T-cell (primary cell): ENCODE data around the gene LYPD3. TPM values are rescaled to one million over a fixed set of nuclear protein-coding genes. Genes with fewer than 3 reads are reported as not detected.

Source experiments
- ATAC-seq, 4 experiments: fragments of 200-7000 bp in 3 of 4; fragments of 150-1000 bp in 1 of 4; cut with Tn5 transposase; replicated peaks in 1 of 4; 1 replicate in 3 of 4; 2 replicates in 1 of 4; pipeline ENCODE4 v1.10.0; 2021; ENCODE audit warnings: moderate library complexity in 3 of 4, mild to moderate bottlenecking in 2 of 4, moderate number of reproducible peaks in 1 of 4
- CTCF ChIA-PET, 2 donors: fragments of 300-600 bp; sonication (Branson Sonifier 250); formaldehyde crosslinking; loops; one replicate each; lab custom pipeline; 2022; ENCODE audit warnings: antibody characterized with exemption in 2 of 2; lab: Charles Lee
- POLR2A ChIA-PET, 2 donors: fragments of 300-600 bp; sonication (Branson Sonifier 250); formaldehyde crosslinking; loops; one replicate each; lab custom pipeline; 2022; ENCODE audit warnings: antibody characterized with exemption in 2 of 2; lab: Charles Lee
- DNase-seq, 35 experiments: peaks; one replicate each; pipeline versions ENCODE4 v3.0.0 to v3.0.0-alpha.2; 2013 to 2023
- H3K27ac ChIP-seq: one replicate; pipeline ENCODE4 v1.5.1; 2013; ENCODE audit warnings: low read length
- H3K27me3 ChIP-seq, 2 experiments: replicated peaks in 1 of 2; 1 replicate in 1 of 2; 2 replicates in 1 of 2; pipeline versions ENCODE4 v1.6.1 to v1.7.0; 2013; ENCODE audit warnings: low read length in 1 of 2, mixed read lengths in 1 of 2; ENCODE audit not compliant: control insufficient read depth in 2 of 2, insufficient read depth in 2 of 2; ENCODE audit errors: extremely low read depth in 1 of 2
- H3K36me3 ChIP-seq, 2 donors: 1 replicate in 1 of 2; 2 replicates in 1 of 2; pipeline versions ENCODE4 v1.6.1 to v1.7.0; 2013; ENCODE audit warnings: low read length in 1 of 2; ENCODE audit not compliant: control insufficient read depth in 2 of 2, insufficient read depth in 1 of 2; ENCODE audit errors: extremely low read depth in 1 of 2
- H3K4me1 ChIP-seq, 2 experiments: 1 replicate in 1 of 2; 2 replicates in 1 of 2; pipeline versions ENCODE4 v1.6.1 to v1.7.0; 2013; ENCODE audit warnings: low read length in 2 of 2, mixed read lengths in 1 of 2; ENCODE audit not compliant: insufficient read depth in 2 of 2, control insufficient read depth in 1 of 2; ENCODE audit errors: extremely low read depth in 1 of 2
- H3K4me3 ChIP-seq, 2 donors: 1 replicate in 1 of 2; 2 replicates in 1 of 2; pipeline versions ENCODE4 v1.5.1 to v1.7.0; 2013; ENCODE audit warnings: mild to moderate bottlenecking in 2 of 2, low read length in 1 of 2, moderate library complexity in 1 of 2; ENCODE audit not compliant: control insufficient read depth in 1 of 2; ENCODE audit errors: extremely low read depth in 1 of 2
- H3K9me3 ChIP-seq: 2 replicates; pipeline ENCODE4 v1.7.0; 2013
- H3K27ac Mint-ChIP-seq, 2 donors: one replicate each; pipeline ENCODE4 v1.8.0; 2020 to 2021; ENCODE audit warnings: mild to moderate bottlenecking in 2 of 2, mixed read lengths in 2 of 2
- H3K27me3 Mint-ChIP-seq, 2 donors: one replicate each; pipeline ENCODE4 v1.8.0; 2021 to 2022; ENCODE audit warnings: mixed read lengths in 2 of 2
- H3K36me3 Mint-ChIP-seq: one replicate; pipeline ENCODE4 v1.8.0; 2021; ENCODE audit warnings: mixed read lengths
- H3K4me1 Mint-ChIP-seq, 3 donors: one replicate each; pipeline ENCODE4 v1.8.0; 2020 to 2022; ENCODE audit warnings: mixed read lengths in 3 of 3, mild to moderate bottlenecking in 1 of 3
- H3K4me3 Mint-ChIP-seq, 3 donors: one replicate each; pipeline ENCODE4 v1.8.0; 2020 to 2022; ENCODE audit warnings: mild to moderate bottlenecking in 3 of 3, mixed read lengths in 3 of 3, moderate library complexity in 3 of 3
- H3K9me3 Mint-ChIP-seq, 3 donors: one replicate each; pipeline ENCODE4 v1.8.0; 2020 to 2022; ENCODE audit warnings: mixed read lengths in 3 of 3
- whole genome bisulfite sequencing: methylation state at CpG from one replicate; pipeline ENCODE4 v1.1.5; 2013; ENCODE audit warnings: missing lambda C conversion rate; ENCODE audit not compliant: insufficient coverage; 5-methylcytosine and 5-hydroxymethylcytosine counted together
- total RNA-seq, 35 experiments: library from RNA in 6 of 35; stranded (reverse) in 6 of 35; fragments of 120-200 nt in 1 of 35; gene quantifications; one replicate each; pipeline versions ENCODE4 v1.2.1 to v1.2.4 and lab custom pipeline; 2013 to 2026

LYPD3 gene
- total RNA-seq, 5 donors from 2014 or later (not counting 1 experiment from before 2014, with no cell fraction given), result 2.8 to 24.0 (median 4.6) TPM

- ATAC-seq, result no peak
- no peaks in the 10 kb centered on the region for H3K27me3 Mint-ChIP-seq
- Histone ChIP-seq H3K36me3 (peaks cover 13 to 14% of the 10 kb centered on the region in 2 donors), H3K4me3 (no peak overlapping the region), H3K27ac (no peak overlapping the region), H3K27me3 (no peaks in the 10 kb centered on the region), H3K9me3 (no peaks in the 10 kb centered on the region), H3K4me1 (peaks cover 2 to 34% of the 10 kb centered on the region in 2 experiments)
- H3K4me1 Mint-ChIP-seq, result peaks cover 42 to 47% (median 47%) of the 10 kb centered on the region in 3 donors
- peak overlapping the region in 1 of 2 donors; percentile 58 for H3K27ac Mint-ChIP-seq
- H3K36me3 Mint-ChIP-seq, result peaks cover 22% of the 10 kb centered on the region
- no peaks in the 10 kb centered on the region for H3K9me3 Mint-ChIP-seq
- DNase-seq, result no peak
- peak overlapping the region in 1 of 3 donors; percentile 88 for H3K4me3 Mint-ChIP-seq
- CTCF ChIA-PET, result interaction anchor here (0.6 kb wide), 3 partner anchors 71 to 1008 kb away, joined by 3 to 8 read pairs (median 3); no protein-coding TSS in a partner anchor
- POLR2A ChIA-PET, result interaction anchor here (0.6 to 0.8 kb wide), 6 partner anchors 10 to 82 kb away, joined by 3 to 6 read pairs (median 4); no protein-coding TSS in a partner anchor
- WGBS, result 97% methylated on average over 23 of the region's 43 CpGs
Measured at GRCh38 chr19:43501661-43502418, 36.4 kb upstream of the LYPD3 start.

GRCh38 chr19:43499042-43499441, 33.6 kb upstream of the LYPD3 start:
- no peak overlapping the region for H3K4me3 Mint-ChIP-seq
- Histone ChIP-seq H3K4me3 (no peak overlapping the region), H3K27ac (no peak overlapping the region), H3K27me3 (no peaks in the 10 kb centered on the region), H3K36me3 (peaks cover 21 to 37% of the 10 kb centered on the region in 2 donors), H3K4me1 (peaks cover 0 to 21% of the 10 kb centered on the region in 2 experiments), H3K9me3 (no peaks in the 10 kb centered on the region)
- 85% methylated on average over 3 of the region's 3 CpGs for WGBS
- no peak for DNase-seq
- no peaks in the 10 kb centered on the region for H3K9me3 Mint-ChIP-seq
- no peak for ATAC-seq
- peaks cover 33% of the 10 kb centered on the region for H3K36me3 Mint-ChIP-seq
- H3K27ac Mint-ChIP-seq, result peak overlapping the region; percentile 13 to 34
- CTCF ChIA-PET, result no interaction called here
- POLR2A ChIA-PET, result interaction anchor here in 1 of 2 donors (0.5 kb wide), 1 partner anchor 64 kb away, joined by 5 read pairs; no protein-coding TSS in a partner anchor
- H3K27me3 Mint-ChIP-seq, result no peaks in the 10 kb centered on the region
- peaks cover 28 to 35% (median 30%) of the 10 kb centered on the region in 3 donors for H3K4me1 Mint-ChIP-seq

GRCh38 chr19:43498233-43498842, 32.9 kb upstream of the LYPD3 start:
- WGBS, result 91% methylated on average over 4 of the region's 5 CpGs
- Mint-ChIP-seq H3K27me3 (no peaks in the 10 kb centered on the region), H3K4me3 (no peak overlapping the region), H3K4me1 (peaks cover 24 to 30% (median 25%) of the 10 kb centered on the region in 3 donors), H3K36me3 (peaks cover 36% of the 10 kb centered on the region), H3K27ac (peak overlapping the region in 1 of 2 donors; percentile 55), H3K9me3 (no peaks in the 10 kb centered on the region)
- Histone ChIP-seq H3K27ac (no peak overlapping the region), H3K27me3 (no peaks in the 10 kb centered on the region), H3K9me3 (no peaks in the 10 kb centered on the region), H3K4me3 (no peak overlapping the region), H3K4me1 (peaks cover 0 to 16% of the 10 kb centered on the region in 2 experiments), H3K36me3 (peaks cover 21 to 38% of the 10 kb centered on the region in 2 donors)
- POLR2A ChIA-PET, result no interaction called here
- ATAC-seq (no peak), DNase-seq (no peak)
- CTCF ChIA-PET, result no interaction called here

- H3K4me1 Mint-ChIP-seq, result peaks cover 11 to 17% (median 13%) of the 10 kb centered on the region in 3 donors
- 92% methylated on average over 2 of the region's 7 CpGs for WGBS
- Histone ChIP-seq H3K27me3 (no peaks in the 10 kb centered on the region), H3K27ac (no peak overlapping the region), H3K4me1 (peaks cover 0 to 3% of the 10 kb centered on the region in 2 experiments), H3K4me3 (no peak overlapping the region), H3K36me3 (peaks cover 21 to 40% of the 10 kb centered on the region in 2 donors), H3K9me3 (no peaks in the 10 kb centered on the region)
- no peak for ATAC-seq
- no peak overlapping the region for H3K27ac Mint-ChIP-seq
- ChIA-PET CTCF (interaction anchor here in 1 of 2 donors (0.9 to 1.5 kb wide), 2 partner anchors 33 to 50 kb away, joined by 3 to 4 read pairs; no protein-coding TSS in a partner anchor), POLR2A (interaction anchor here in 1 of 2 donors (0.6 kb wide), 1 partner anchor 18 kb away, joined by 3 read pairs; no protein-coding TSS in a partner anchor)
- no peak overlapping the region for H3K4me3 Mint-ChIP-seq
- H3K36me3 Mint-ChIP-seq, result peaks cover 37% of the 10 kb centered on the region
- no peak for DNase-seq
- no peaks in the 10 kb centered on the region for H3K9me3 Mint-ChIP-seq
- H3K27me3 Mint-ChIP-seq, result no peaks in the 10 kb centered on the region
Measured at GRCh38 chr19:43496960-43497359, 31.6 kb upstream of the LYPD3 start.

GRCh38 chr19:43495082-43495481, 29.7 kb upstream of the LYPD3 start:
- Histone ChIP-seq H3K9me3 (no peaks in the 10 kb centered on the region), H3K27me3 (no peaks in the 10 kb centered on the region), H3K36me3 (peaks cover 17 to 45% of the 10 kb centered on the region in 2 donors), H3K27ac (no peak overlapping the region), H3K4me1 (no peaks in the 10 kb centered on the region), H3K4me3 (no peak overlapping the region)
- H3K4me1 Mint-ChIP-seq, result peaks cover 5 to 9% (median 7%) of the 10 kb centered on the region in 3 donors
- H3K27me3 Mint-ChIP-seq, result no peaks in the 10 kb centered on the region
- DNase-seq (no peak), ATAC-seq (no peak)
- POLR2A ChIA-PET, result no interaction called here
- CTCF ChIA-PET, result interaction anchor here (0.7 to 1.7 kb wide), 3 partner anchors 12 to 48 kb away, joined by 3 to 4 read pairs (median 4); no protein-coding TSS in a partner anchor
- H3K27ac Mint-ChIP-seq, result no peak overlapping the region
- H3K9me3 Mint-ChIP-seq, result no peaks in the 10 kb centered on the region
- WGBS, result 94% methylated on average over 6 of the region's 8 CpGs
- H3K4me3 Mint-ChIP-seq, result no peak overlapping the region
- peaks cover 32% of the 10 kb centered on the region for H3K36me3 Mint-ChIP-seq

GRCh38 chr19:43490759-43491158, 25.4 kb upstream of the LYPD3 start:
- H3K27ac ChIP-seq, result no peak overlapping the region
- peaks cover 4 to 22% of the 10 kb centered on the region in 2 donors for H3K36me3 ChIP-seq
- no peak overlapping the region for H3K4me3 ChIP-seq
- Mint-ChIP-seq H3K27me3 (no peaks in the 10 kb centered on the region), H3K4me1 (peaks cover 0 to 5% (median 2%) of the 10 kb centered on the region in 3 donors), H3K36me3 (peaks cover 15% of the 10 kb centered on the region), H3K9me3 (no peaks in the 10 kb centered on the region), H3K4me3 (no peak overlapping the region), H3K27ac (no peak overlapping the region)
- 86% methylated on average over 3 of the region's 5 CpGs for WGBS
- POLR2A ChIA-PET, result no interaction called here
- H3K4me1 ChIP-seq, result no peaks in the 10 kb centered on the region
- DNase-seq (no peak), ATAC-seq (no peak)
- H3K9me3 ChIP-seq, result no peaks in the 10 kb centered on the region
- no peaks in the 10 kb centered on the region for H3K27me3 ChIP-seq
- CTCF ChIA-PET, result interaction anchor here in 1 of 2 donors (0.6 kb wide), 1 partner anchor 34 kb away, joined by 6 read pairs; no protein-coding TSS in a partner anchor
